Upper lobe of left lung (tissue), 4 donors: ENCODE measurements around the gene BMPR1B.

ENCODE experiments used
- CTCF ChIP-seq, 6 experiments: fragments of 450-650 bp in 4 of 6; fragments of 200-600 bp in 2 of 6; sonication (generic) in 2 of 6; IDR thresholded peaks; one replicate each; pipeline ENCODE4 v1.5.1; 2016 to 2019; ENCODE audit warnings: antibody characterized with exemption in 6 of 6
- EP300 ChIP-seq, 4 donors: sonication (generic); formaldehyde crosslinking; IDR thresholded peaks; one replicate each; pipeline ENCODE4 v1.5.1; 2017; ENCODE audit warnings: antibody characterized with exemption in 4 of 4, control low read depth in 2 of 4
- POLR2A ChIP-seq, 4 donors: fragments of 450-650 bp; IDR thresholded peaks; one replicate each; pipeline ENCODE4 v1.5.1; 2016 to 2017; ENCODE audit warnings: antibody characterized with exemption in 4 of 4, mild to moderate bottlenecking in 2 of 4
- POLR2AphosphoS5 ChIP-seq, 2 donors: sonication (generic); formaldehyde crosslinking; IDR thresholded peaks; one replicate each; pipeline ENCODE4 v1.5.1; 2017; ENCODE audit warnings: antibody characterized with exemption in 2 of 2

GRCh38 chr4:95183656-95184408, 426.1 kb downstream of the BMPR1B start:
- no peak for TF ChIP-seq CTCF (IDR thresholded peaks at IDR 0.05)
- TF ChIP-seq POLR2AphosphoS5 (IDR thresholded peaks at IDR 0.05): no peak
- TF ChIP-seq EP300 (IDR thresholded peaks at IDR 0.05): no peak
- TF ChIP-seq POLR2A (IDR thresholded peaks at IDR 0.05): no peak
